ENCODE results near the gene ZCCHC14.

DNA sequence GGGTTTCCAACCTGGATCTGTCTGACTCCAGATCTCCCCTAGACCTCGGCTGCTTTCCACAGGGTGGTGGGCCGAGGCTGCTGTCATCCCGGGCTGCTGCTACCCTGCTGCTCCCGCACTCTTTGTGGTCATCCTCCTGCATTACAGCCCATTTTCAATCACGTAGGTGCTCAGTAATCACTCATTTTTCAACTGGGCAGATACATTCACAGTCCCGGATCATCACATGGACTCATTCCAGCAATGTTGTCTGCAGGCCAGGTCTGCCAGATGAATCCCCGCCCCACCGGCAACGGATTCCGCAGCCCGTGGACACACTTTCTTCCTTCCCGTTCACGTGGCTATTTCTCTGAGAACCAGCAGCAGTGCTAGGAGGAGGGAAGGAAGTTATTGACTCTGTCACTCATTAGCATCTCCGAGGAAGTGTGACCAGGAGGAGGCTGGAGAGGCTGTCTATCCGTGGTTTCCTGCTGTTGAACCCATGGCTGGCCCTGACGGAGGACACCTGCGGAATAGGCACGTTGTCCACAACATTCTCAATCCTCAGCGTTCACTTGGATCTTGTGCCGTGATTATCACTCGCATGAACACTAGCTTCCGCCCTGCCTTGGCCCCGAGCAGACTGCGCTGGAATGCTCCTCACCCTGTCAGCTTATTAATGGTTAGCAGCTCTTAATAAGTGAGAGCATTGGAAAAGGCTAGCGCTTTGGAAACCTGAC lies 14.7 kb upstream of the ZCCHC14 start:
- TF ChIP-seq, protein P1, sequence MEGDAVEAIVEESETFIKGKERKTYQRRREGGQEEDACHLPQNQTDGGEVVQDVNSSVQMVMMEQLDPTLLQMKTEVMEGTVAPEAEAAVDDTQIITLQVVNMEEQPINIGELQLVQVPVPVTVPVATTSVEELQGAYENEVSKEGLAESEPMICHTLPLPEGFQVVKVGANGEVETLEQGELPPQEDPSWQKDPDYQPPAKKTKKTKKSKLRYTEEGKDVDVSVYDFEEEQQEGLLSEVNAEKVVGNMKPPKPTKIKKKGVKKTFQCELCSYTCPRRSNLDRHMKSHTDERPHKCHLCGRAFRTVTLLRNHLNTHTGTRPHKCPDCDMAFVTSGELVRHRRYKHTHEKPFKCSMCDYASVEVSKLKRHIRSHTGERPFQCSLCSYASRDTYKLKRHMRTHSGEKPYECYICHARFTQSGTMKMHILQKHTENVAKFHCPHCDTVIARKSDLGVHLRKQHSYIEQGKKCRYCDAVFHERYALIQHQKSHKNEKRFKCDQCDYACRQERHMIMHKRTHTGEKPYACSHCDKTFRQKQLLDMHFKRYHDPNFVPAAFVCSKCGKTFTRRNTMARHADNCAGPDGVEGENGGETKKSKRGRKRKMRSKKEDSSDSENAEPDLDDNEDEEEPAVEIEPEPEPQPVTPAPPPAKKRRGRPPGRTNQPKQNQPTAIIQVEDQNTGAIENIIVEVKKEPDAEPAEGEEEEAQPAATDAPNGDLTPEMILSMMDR (IDR thresholded peaks at IDR 0.05; ENCODE audit: insufficient read depth, low read length), result no peak
- TF ChIP-seq POLR2AphosphoS5 (IDR thresholded peaks at IDR 0.05; ENCODE audit: low read depth) (no peak), SPI1 (IDR thresholded peaks at IDR 0.05; ENCODE audit: borderline replicate concordance, low read depth) (no peak), GABPA (IDR thresholded peaks at IDR 0.05; ENCODE audit: low read depth) (no peak)
- TF ChIP-seq, protein P2, sequence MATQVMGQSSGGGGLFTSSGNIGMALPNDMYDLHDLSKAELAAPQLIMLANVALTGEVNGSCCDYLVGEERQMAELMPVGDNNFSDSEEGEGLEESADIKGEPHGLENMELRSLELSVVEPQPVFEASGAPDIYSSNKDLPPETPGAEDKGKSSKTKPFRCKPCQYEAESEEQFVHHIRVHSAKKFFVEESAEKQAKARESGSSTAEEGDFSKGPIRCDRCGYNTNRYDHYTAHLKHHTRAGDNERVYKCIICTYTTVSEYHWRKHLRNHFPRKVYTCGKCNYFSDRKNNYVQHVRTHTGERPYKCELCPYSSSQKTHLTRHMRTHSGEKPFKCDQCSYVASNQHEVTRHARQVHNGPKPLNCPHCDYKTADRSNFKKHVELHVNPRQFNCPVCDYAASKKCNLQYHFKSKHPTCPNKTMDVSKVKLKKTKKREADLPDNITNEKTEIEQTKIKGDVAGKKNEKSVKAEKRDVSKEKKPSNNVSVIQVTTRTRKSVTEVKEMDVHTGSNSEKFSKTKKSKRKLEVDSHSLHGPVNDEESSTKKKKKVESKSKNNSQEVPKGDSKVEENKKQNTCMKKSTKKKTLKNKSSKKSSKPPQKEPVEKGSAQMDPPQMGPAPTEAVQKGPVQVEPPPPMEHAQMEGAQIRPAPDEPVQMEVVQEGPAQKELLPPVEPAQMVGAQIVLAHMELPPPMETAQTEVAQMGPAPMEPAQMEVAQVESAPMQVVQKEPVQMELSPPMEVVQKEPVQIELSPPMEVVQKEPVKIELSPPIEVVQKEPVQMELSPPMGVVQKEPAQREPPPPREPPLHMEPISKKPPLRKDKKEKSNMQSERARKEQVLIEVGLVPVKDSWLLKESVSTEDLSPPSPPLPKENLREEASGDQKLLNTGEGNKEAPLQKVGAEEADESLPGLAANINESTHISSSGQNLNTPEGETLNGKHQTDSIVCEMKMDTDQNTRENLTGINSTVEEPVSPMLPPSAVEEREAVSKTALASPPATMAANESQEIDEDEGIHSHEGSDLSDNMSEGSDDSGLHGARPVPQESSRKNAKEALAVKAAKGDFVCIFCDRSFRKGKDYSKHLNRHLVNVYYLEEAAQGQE (IDR thresholded peaks at IDR 0.05; ENCODE audit: insufficient replicate concordance, low read depth), result no peak
